Measurements from ENCODE around the gene NSUN4.

Gene NSUN4

DNA sequence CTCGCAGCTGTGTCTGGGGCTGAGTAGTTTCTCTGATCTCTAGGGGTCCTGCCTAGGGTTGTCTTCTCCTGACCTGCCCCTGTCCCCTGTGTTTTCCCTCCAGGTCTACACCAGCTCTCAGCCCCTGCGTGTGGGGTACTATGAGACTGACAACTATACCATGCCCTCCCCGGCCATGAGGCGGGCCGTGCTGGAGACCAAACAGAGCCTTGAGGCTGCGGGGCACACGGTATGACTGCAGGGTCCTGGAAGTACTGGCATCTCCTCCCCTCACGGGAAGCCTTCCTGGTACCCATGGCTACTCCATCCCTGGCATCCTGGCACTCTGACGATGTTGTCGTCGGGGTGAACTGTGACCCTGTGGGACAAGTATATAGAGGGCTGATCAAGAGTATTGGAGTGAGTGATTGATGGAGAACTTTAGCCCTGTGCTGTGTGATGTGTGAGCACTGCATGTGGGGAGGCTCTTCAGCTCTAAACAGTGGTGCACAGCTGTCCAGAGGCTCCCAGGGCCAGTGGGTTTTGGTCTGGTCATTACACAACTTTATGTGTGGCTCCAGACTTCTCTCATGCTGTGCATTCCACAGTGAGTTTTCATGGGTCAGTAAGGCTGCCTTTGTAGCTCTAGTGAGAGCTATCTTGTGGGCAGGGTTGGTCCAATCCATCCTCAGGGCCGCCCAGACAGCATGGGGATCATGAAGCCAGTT lies 67.9 kb downstream of the NSUN4 start:
- no peak for DNase-seq

DNA sequence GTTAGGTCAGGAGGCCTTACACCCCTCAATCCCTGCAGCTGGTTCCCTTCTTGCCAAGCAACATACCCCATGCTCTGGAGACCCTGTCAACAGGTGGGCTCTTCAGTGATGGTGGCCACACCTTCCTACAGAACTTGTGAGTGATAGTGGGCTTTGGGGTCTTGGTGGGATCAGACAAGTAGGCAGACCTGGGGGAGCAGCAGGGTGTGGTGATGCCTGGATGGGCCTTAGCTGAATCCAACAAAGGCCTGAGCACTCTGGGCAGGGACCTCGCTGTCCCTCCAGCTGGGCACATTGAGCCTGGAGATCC lies 68.4 kb downstream of the NSUN4 start:
- no peak for DNase-seq

DNA sequence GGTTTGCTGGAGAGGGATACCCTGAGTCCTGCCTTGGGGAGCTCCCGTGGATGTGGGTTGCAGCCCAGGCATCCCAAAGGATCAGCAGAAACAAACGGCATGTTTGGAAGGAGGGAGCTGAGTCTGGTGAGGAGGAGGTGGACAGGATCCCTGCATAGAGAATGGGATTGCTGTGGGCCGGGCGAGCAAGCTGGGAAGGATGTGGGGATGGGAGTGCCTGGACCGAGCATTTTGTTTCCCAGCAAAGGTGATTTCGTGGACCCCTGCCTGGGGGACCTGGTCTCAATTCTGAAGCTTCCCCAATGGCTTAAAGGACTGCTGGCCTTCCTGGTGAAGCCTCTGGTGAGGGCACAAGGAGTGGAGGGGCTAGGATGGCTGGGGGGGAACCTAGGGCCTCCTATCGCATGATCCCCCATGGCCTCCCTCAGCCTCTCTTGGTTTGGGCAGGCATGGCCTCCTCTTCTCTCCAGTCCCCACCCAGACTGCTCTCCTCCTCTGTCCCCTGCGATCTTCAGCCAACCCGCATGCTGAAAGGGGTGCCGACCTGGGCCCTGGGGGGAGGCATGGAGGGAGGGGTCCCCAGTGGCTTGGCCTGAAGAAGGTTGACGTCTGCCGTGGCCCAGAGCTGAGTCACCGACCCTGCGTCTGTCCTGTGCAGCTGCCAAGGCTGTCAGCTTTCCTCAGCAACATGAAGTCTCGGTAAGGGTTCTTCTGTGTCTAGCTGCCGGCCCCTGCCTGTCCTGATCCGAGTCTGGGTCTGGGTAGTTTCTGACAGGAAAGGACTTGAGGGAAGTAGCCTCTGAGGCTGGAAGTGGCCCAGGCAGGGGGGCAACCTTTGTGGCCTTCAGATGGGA lies 69.8 kb downstream of the NSUN4 start:
- DNase-seq: no peak

DNA sequence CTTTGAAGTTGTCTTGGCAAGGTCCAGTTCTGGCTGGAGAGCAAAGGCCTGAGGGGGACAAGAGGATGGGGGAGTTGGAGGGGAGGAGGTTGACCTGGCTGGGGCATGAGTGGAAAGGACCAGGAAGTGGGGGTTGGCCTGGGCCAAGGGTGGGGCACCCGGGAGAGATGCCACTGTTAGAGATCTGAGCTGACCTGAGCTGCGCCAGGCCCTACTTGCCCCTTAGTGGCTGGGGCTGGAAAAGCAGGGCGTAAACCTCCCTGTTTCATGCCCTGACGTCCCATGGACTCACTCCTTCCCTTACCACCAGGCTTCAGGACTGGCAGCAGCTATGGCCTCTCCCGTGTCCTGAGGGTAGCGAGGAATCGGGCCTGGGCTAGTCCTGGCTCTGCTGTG lies 70.4 kb downstream of the NSUN4 start:
- no peak for DNase-seq

Measured in CD4-positive, alpha-beta T cell treated with Interleukin-15 for 1 hour (primary cell).